HepG2 (cell line): ENCODE data around the gene KRCC1. TPM values are rescaled to one million over a fixed set of nuclear protein-coding genes. Genes with fewer than 3 reads are reported as not detected.
A peak's percentile ranks its signal among the peaks of the same experiment; 100 is the strongest.

Source experiments
- ATAC-seq: fragments of 200-7000 bp; cut with Tn5 transposase; 3 replicates; pipeline ENCODE4 v1.9.1; 2020; ENCODE audit warnings: mild to moderate bottlenecking, moderate library complexity
- BruUV-seq: library from RNA; stranded (reverse); fragments of 400-500 nt; replicated peaks from 2 replicates; lab custom pipeline; 2021; lab: Mats Ljungman, UMichigan
- CTCF ChIA-PET: fragments of 300-600 bp; formaldehyde crosslinking; extraction: SDS; loops from one replicate; lab custom pipeline; 2021; ENCODE audit warnings: low total read pairs, inconsistent platforms, low intra/inter-chr PET ratio; lab: Yijun Ruan, JAX
- POLR2A ChIA-PET: fragments of 350-600 bp; sonication (Branson Sonifier 250); formaldehyde crosslinking; loops from one replicate; lab custom pipeline; 2020; ENCODE audit warnings: antibody characterized with exemption, inconsistent platforms; lab: Yijun Ruan, JAX
- DNase-seq: peaks from one replicate; pipeline ENCODE4 v3.0.0-alpha.2; 2015; ENCODE audit warnings: low spot score
- FAIRE-seq: peaks from 3 replicates; lab custom pipeline; 2011; peaks lifted over from hg19 to GRCh38; lab: Jason Lieb, UNC
- H2AFZ ChIP-seq: one replicate; pipeline ENCODE4 v1.6.1; 2011; ENCODE audit warnings: low read length, inconsistent platforms
- H3K27ac ChIP-seq: fragments of 300-600 bp; 3 replicates; pipeline ENCODE4 v1.8.0; 2011; ENCODE audit warnings: mixed run types, mild to moderate bottlenecking, mixed read lengths, low read length, inconsistent platforms; ENCODE audit not compliant: insufficient read depth; ENCODE audit errors: extremely low read length
- H3K27me3 ChIP-seq, 2 experiments: fragments of 200-600 bp in 1 of 2; 2 replicates in 1 of 2; 3 replicates in 1 of 2; pipeline versions ENCODE4 v1.6.0 to v1.8.0; 2011; ENCODE audit warnings: low read length in 2 of 2, mild to moderate bottlenecking in 2 of 2, moderate library complexity in 2 of 2, inconsistent platforms in 1 of 2; ENCODE audit not compliant: insufficient read depth in 2 of 2, control insufficient read depth in 1 of 2
- H3K36me3 ChIP-seq, 2 experiments: fragments of 200-600 bp in 1 of 2; replicated peaks in 1 of 2; 2 replicates in 1 of 2; 3 replicates in 1 of 2; pipeline versions ENCODE4 v1.5.1 to v1.8.0; 2011; ENCODE audit warnings: low read length in 2 of 2, inconsistent platforms in 1 of 2; ENCODE audit not compliant: insufficient read depth in 2 of 2, control insufficient read depth in 1 of 2
- H3K4me1 ChIP-seq: 2 replicates; pipeline ENCODE4 v1.5.1; 2012; ENCODE audit warnings: low read length, inconsistent platforms; ENCODE audit not compliant: insufficient read depth
- H3K4me2 ChIP-seq: 2 replicates; pipeline ENCODE4 v1.6.0; 2011; ENCODE audit warnings: low read depth, low read length, inconsistent platforms
- H3K4me3 ChIP-seq, 3 experiments: fragments of 200-600 bp in 1 of 3; sonication (generic), shearing (Covaris generic) in 1 of 3; replicated peaks in 1 of 3; 2 replicates each; pipeline ENCODE4 v1.5.1; 2011 to 2016; ENCODE audit warnings: low read length in 3 of 3, inconsistent platforms in 2 of 3, low read depth in 2 of 3, mild to moderate bottlenecking in 2 of 3, control low read depth in 1 of 3, mixed read lengths in 1 of 3; ENCODE audit not compliant: insufficient read depth in 1 of 3
- H3K79me2 ChIP-seq: one replicate; pipeline ENCODE4 v1.6.1; 2011; ENCODE audit warnings: low read length, inconsistent platforms; ENCODE audit not compliant: insufficient read depth
- H3K9ac ChIP-seq: 2 replicates; pipeline ENCODE4 v1.6.0; 2011; ENCODE audit warnings: mild to moderate bottlenecking, low read depth, low read length, inconsistent platforms; ENCODE audit not compliant: insufficient read depth
- H3K9me3 ChIP-seq: 2 replicates; pipeline ENCODE4 v1.5.1; 2012; ENCODE audit warnings: mild to moderate bottlenecking, low read length
- H4K20me1 ChIP-seq: 2 replicates; pipeline ENCODE4 v1.6.0; 2011; ENCODE audit warnings: inconsistent platforms, mild to moderate bottlenecking, low read length, moderate library complexity; ENCODE audit not compliant: insufficient read depth
- AHR ChIP-seq: IDR thresholded peaks from 2 replicates; pipeline ENCODE4 v1.6.1; 2018; ENCODE audit warnings: missing genetic modification reagents, missing compliant biosample characterization
- ARNT2 ChIP-seq: sonication (generic); formaldehyde crosslinking; IDR thresholded peaks from 2 replicates; pipeline ENCODE4 v1.8.0; 2022; ENCODE audit warnings: mild to moderate bottlenecking, low read depth, missing genetic modification reagents, moderate library complexity
- HNRNPL ChIP-seq: fragments of 200-400 bp; formaldehyde crosslinking; IDR thresholded peaks from 2 replicates; pipeline ENCODE4 v1.6.1; 2017; ENCODE audit warnings: mild to moderate bottlenecking, low read depth, low read length
- NRL ChIP-seq: sonication (generic); formaldehyde crosslinking; IDR thresholded peaks from 2 replicates; pipeline ENCODE4 v1.5.0; 2020; ENCODE audit warnings: missing genetic modification reagents, mild to moderate bottlenecking, moderate library complexity, borderline replicate concordance
- PBX3 ChIP-seq: sonication (generic); formaldehyde crosslinking; IDR thresholded peaks from 2 replicates; pipeline ENCODE4 v1.8.1; 2023; ENCODE audit warnings: missing genetic modification reagents, inconsistent platforms, borderline replicate concordance
- SKIL ChIP-seq: sonication (generic); formaldehyde crosslinking; IDR thresholded peaks from 2 replicates; pipeline ENCODE4 v1.8.0; 2022; ENCODE audit warnings: missing genetic modification reagents, mild to moderate bottlenecking, moderate library complexity, borderline replicate concordance
- ZNF430 ChIP-seq: sonication (generic); formaldehyde crosslinking; IDR thresholded peaks from 2 replicates; pipeline ENCODE4 v1.9.0; 2021; ENCODE audit warnings: mild to moderate bottlenecking, missing genetic modification reagents
- ZNF687 ChIP-seq: sonication (generic); formaldehyde crosslinking; IDR thresholded peaks from 2 replicates; pipeline ENCODE4 v1.5.1; 2020; ENCODE audit warnings: mild to moderate bottlenecking, missing genetic modification reagents, moderate library complexity
- ZNF7 ChIP-seq: IDR thresholded peaks from 2 replicates; pipeline ENCODE4 v1.6.1; 2016; ENCODE audit warnings: missing biosample characterization, missing genetic modification reagents
- ZNF747 ChIP-seq: sonication (generic); formaldehyde crosslinking; IDR thresholded peaks from 2 replicates; pipeline ENCODE4 v1.8.1; 2023; ENCODE audit warnings: missing genetic modification reagents, mild to moderate bottlenecking, borderline replicate concordance
- ZNF891 ChIP-seq: sonication (generic); formaldehyde crosslinking; IDR thresholded peaks from 2 replicates; pipeline ENCODE4 v1.5.0; 2020; ENCODE audit warnings: mild to moderate bottlenecking, missing genetic modification reagents
- WGBS: methylation state at CpG from one replicate; pipeline ENCODE4 v1.1.6; 2017; ENCODE audit warnings: low lambda C conversion rate; 5-methylcytosine and 5-hydroxymethylcytosine counted together
- in situ Hi-C: cut with HindIII; loops from 2 replicates; pipeline ENCODE4 v1.10.0; 2017; ENCODE audit warnings: low pct_unique_long_range_greater_than_20kb; ENCODE audit not compliant: extremely low pct_ligation_motif_present
- intact Hi-C: fragments of 100-400 bp; cut with micrococcal nuclease; formaldehyde crosslinking; loops from one replicate; pipeline ENCODE4 v1.10.0; 2022; ENCODE audit not compliant: unreplicated experiment
- polyA plus RNA-seq, 8 experiments: library from polyadenylated mRNA; depleted of rRNA in 3 of 8; stranded (reverse) in 7 of 8; unstranded in 1 of 8; fragments of >200 nt; fragmentation: Illumina TruSeq in 4 of 8; extraction: Trizol in 4 of 8; gene quantifications; 2 replicates each; pipeline versions ENCODE4 v1.2.1 to v1.2.3, GENCODE V29; 2011 to 2016; ENCODE audit warnings: low read depth in 4 of 8, missing spikeins in 1 of 8, mixed read lengths in 1 of 8; ENCODE audit not compliant: insufficient read depth in 1 of 8
- total RNA-seq, 5 experiments: library from RNA; depleted of rRNA; stranded (reverse); fragments of >200 nt; fragmentation: Illumina TruSeq; extraction: Trizol; gene quantifications; 2 replicates each; pipeline ENCODE4 v1.2.3, GENCODE V29; 2016; ENCODE audit warnings: low read depth in 1 of 5

The KRCC1 gene
- total and polyA plus RNA-seq, 2 of the 13 experiments (the other 11 are each of a cell fraction or from before 2014, with no cell fraction given): 6.5 to 7.7 TPM

- Histone ChIP-seq H3K4me1 (peaks cover 46% of the 10 kb centered on the region), H3K9me3 (no peaks in the 10 kb centered on the region), H3K27ac (no peak overlapping the region), H3K36me3 (no peaks in the 10 kb centered on the region), H3K4me3 (no peak overlapping the region), H4K20me1 (no peaks in the 10 kb centered on the region), H3K27me3 (no peaks in the 10 kb centered on the region; a peak in 1 of 5 replicates), H2AFZ (no peak overlapping the region), H3K9ac (no peak overlapping the region), H3K79me2 (no peaks in the 10 kb centered on the region), H3K4me2 (peak overlapping the region; percentile 95; the same call in 1 of the 2 replicates)
- no TSS peak for BruUV-seq
- ChIA-PET CTCF (no interaction called here), POLR2A (no interaction called here)
- TF ChIP-seq ZNF430 (CRISPR knock-in tag): no peak
- 0 out of 2 replicates have a peak, but pooled peaks have one; percentile 33 for TF ChIP-seq HNRNPL
- no peak for TF ChIP-seq ARNT2
- no peak for TF ChIP-seq ZNF747 (CRISPR knock-in tag)
- no peak for TF ChIP-seq NRL
- TF ChIP-seq ZNF891: no peak
- 0 out of 2 replicates have a peak, but pooled peaks have one; percentile 41 for TF ChIP-seq ZNF7 (CRISPR knock-in tag)
- TF ChIP-seq SKIL (CRISPR knock-in tag): no peak
- no peak for TF ChIP-seq PBX3
- no peak for TF ChIP-seq AHR (CRISPR knock-in tag)
- peak; percentile 34; the same call in 1 of the 2 replicates for TF ChIP-seq ZNF687 (CRISPR knock-in tag)
- in situ Hi-C loops (no loop called here), intact Hi-C loops (loop anchor here (5.0 kb wide), 1 partner anchor 108 kb away; the partner anchor contains the start of gene FABP1)
- ATAC-seq (no peak), DNase-seq (no peak), FAIRE-seq (no peak)
- 87% methylated on average over 6 of the region's 6 CpGs for WGBS
Observed at GRCh38 chr2:88018909-88019308, 36.7 kb downstream of the KRCC1 start.
